T-helper 2 cell (primary cell): ENCODE measurements around the gene MLH1.
"Not testable (repeated sequence)": the region's sequence is repeated elsewhere in the genome, so short reads cannot be mapped to it uniquely, and the experiment has no call there.

ENCODE experiments used
- DNase-seq, 5 experiments: peaks; one replicate each; pipeline versions ENCODE4 v3.0.0 to v3.0.0-alpha.2; 2012 to 2022

The MLH1 gene

GRCh38 chr3:37039161-37039846, 46.0 kb downstream of the MLH1 start:
- no peak for DNase-seq

GRCh38 chr3:37040231-37040630, 46.9 kb downstream of the MLH1 start:
- no peak for DNase-seq

GRCh38 chr3:37041546-37042195, 48.4 kb downstream of the MLH1 start:
- no peak for DNase-seq

GRCh38 chr3:37042712-37043111, 49.4 kb downstream of the MLH1 start:
- DNase-seq, result not testable (repeated sequence)

GRCh38 chr3:37050282-37050681, 57.0 kb downstream of the MLH1 start:
- DNase-seq, result no peak

GRCh38 chr3:37052860-37053259, 59.5 kb downstream of the MLH1 start:
- DNase-seq, result no peak

GRCh38 chr3:37053337-37053736, 60.0 kb downstream of the MLH1 start:
- DNase-seq, result no peak

GRCh38 chr3:37053753-37054152, 60.4 kb downstream of the MLH1 start:
- no peak for DNase-seq

- peak in 1 of 5 experiments; percentile 4 for DNase-seq
Observed at GRCh38 chr3:37054370-37054769, 61.1 kb downstream of the MLH1 start.

- DNase-seq, result not testable (repeated sequence)
Observed at GRCh38 chr3:37055077-37055476, 61.8 kb downstream of the MLH1 start.

- DNase-seq, result no peak
Observed at GRCh38 chr3:37056826-37057225, 63.5 kb downstream of the MLH1 start.

GRCh38 chr3:37058117-37058516, 64.8 kb downstream of the MLH1 start:
- no peak for DNase-seq

- DNase-seq, result no peak
Observed at GRCh38 chr3:37064747-37065146, 71.4 kb downstream of the MLH1 start.

GRCh38 chr3:37067577-37067976, 74.3 kb downstream of the MLH1 start:
- DNase-seq, result no peak

- no peak for DNase-seq
Observed at GRCh38 chr3:37068031-37068430, 74.7 kb downstream of the MLH1 start.

- DNase-seq, result no peak
Observed at GRCh38 chr3:37071921-37072320, 78.6 kb downstream of the MLH1 start.

GRCh38 chr3:37072892-37073291, 79.6 kb downstream of the MLH1 start:
- no peak for DNase-seq

- no peak for DNase-seq
Observed at GRCh38 chr3:37074178-37074577, 80.9 kb downstream of the MLH1 start.

GRCh38 chr3:37075955-37076354, 82.6 kb downstream of the MLH1 start:
- no peak for DNase-seq

GRCh38 chr3:37082317-37082716, 89.0 kb downstream of the MLH1 start:
- no peak for DNase-seq

- no peak for DNase-seq
Observed at GRCh38 chr3:37086918-37087317, 93.6 kb downstream of the MLH1 start.

GRCh38 chr3:37087870-37088269, 94.6 kb downstream of the MLH1 start:
- no peak for DNase-seq

- DNase-seq, result no peak
Observed at GRCh38 chr3:37092484-37092883, 99.2 kb downstream of the MLH1 start.

GRCh38 chr3:37093481-37093880, 100.2 kb downstream of the MLH1 start:
- DNase-seq, result no peak

- no peak for DNase-seq
Observed at GRCh38 chr3:37094636-37095035, 101.3 kb downstream of the MLH1 start.
